ENCODE data around the gene CDH23.

DNA sequence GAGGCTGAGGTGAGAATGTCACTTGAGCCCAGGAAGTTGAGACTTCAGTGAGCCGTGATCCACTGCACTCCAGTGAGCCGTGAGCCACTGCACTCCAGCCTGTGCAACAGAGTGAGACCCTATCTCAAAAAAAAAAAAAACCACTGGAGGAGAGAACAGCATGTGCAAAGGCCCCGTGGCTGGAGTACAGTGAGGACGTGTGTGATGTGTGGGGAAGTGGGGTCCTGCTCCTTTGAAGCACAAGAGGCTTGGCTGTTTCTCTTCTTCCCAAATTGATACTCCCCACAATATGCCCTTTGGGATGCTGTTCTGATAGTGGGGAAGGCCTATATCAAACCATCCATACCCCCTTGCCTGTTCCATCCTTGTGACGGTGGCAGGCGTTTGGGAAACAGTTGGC is 254.7 kb downstream of the CDH23 start:
- TF ChIP-seq, protein P1, sequence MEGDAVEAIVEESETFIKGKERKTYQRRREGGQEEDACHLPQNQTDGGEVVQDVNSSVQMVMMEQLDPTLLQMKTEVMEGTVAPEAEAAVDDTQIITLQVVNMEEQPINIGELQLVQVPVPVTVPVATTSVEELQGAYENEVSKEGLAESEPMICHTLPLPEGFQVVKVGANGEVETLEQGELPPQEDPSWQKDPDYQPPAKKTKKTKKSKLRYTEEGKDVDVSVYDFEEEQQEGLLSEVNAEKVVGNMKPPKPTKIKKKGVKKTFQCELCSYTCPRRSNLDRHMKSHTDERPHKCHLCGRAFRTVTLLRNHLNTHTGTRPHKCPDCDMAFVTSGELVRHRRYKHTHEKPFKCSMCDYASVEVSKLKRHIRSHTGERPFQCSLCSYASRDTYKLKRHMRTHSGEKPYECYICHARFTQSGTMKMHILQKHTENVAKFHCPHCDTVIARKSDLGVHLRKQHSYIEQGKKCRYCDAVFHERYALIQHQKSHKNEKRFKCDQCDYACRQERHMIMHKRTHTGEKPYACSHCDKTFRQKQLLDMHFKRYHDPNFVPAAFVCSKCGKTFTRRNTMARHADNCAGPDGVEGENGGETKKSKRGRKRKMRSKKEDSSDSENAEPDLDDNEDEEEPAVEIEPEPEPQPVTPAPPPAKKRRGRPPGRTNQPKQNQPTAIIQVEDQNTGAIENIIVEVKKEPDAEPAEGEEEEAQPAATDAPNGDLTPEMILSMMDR (IDR thresholded peaks at IDR 0.05): no peak
- no peak for TF ChIP-seq POLR2A (IDR thresholded peaks at IDR 0.05)
